Neutrophil (primary cell): ENCODE results near the gene PRR35.

Experiments used
- H3K27ac ChIP-seq: fragments of 200-600 bp; sonication (generic); 2 replicates; pipeline ENCODE4 v1.5.1; 2016; ENCODE audit warnings: mild to moderate bottlenecking, moderate library complexity
- H3K27me3 ChIP-seq: fragments of 200-600 bp; sonication (generic); 2 replicates; pipeline ENCODE4 v1.6.0; 2016; ENCODE audit warnings: mild to moderate bottlenecking
- H3K36me3 ChIP-seq: fragments of 200-600 bp; sonication (generic); 2 replicates; pipeline ENCODE4 v1.5.1; 2017
- H3K4me1 ChIP-seq, 2 experiments: fragments of 200-600 bp in 1 of 2; sonication (generic) in 1 of 2; 1 replicate in 1 of 2; 2 replicates in 1 of 2; pipeline versions ENCODE4 v1.5.1 to v1.6.1; 2013 to 2016; ENCODE audit warnings: low read depth in 1 of 2, low read length in 1 of 2, mild to moderate bottlenecking in 1 of 2, moderate library complexity in 1 of 2; ENCODE audit not compliant: control insufficient read depth in 1 of 2, insufficient read depth in 1 of 2
- H3K4me3 ChIP-seq, 2 experiments: fragments of 200-600 bp in 1 of 2; sonication (generic) in 1 of 2; 1 replicate in 1 of 2; 2 replicates in 1 of 2; pipeline ENCODE4 v1.5.1; 2013 to 2016; ENCODE audit warnings: low read depth in 1 of 2, low read length in 1 of 2, mild to moderate bottlenecking in 1 of 2, moderate library complexity in 1 of 2
- H3K9me3 ChIP-seq: fragments of 200-600 bp; sonication (generic); 2 replicates; pipeline ENCODE4 v1.5.1; 2016
- CTCF ChIP-seq: fragments of 200-600 bp; sonication (generic); IDR thresholded peaks from 2 replicates; pipeline ENCODE4 v1.5.1; 2016; ENCODE audit warnings: antibody characterized with exemption

Gene PRR35

GRCh38 chr16:554640-555365, 5.4 kb upstream of the PRR35 start:
- H3K4me1 ChIP-seq, result no peaks in the 10 kb centered on the region
- H3K27me3 ChIP-seq, result peaks cover 28% of the 10 kb centered on the region
- H3K9me3 ChIP-seq, result no peaks in the 10 kb centered on the region
- H3K36me3 ChIP-seq, result peaks cover 39% of the 10 kb centered on the region
- H3K27ac ChIP-seq, result no peak overlapping the region
- H3K4me3 ChIP-seq, result no peak overlapping the region
- TF ChIP-seq CTCF, result no peak

- H3K9me3 ChIP-seq, result no peaks in the 10 kb centered on the region
- peaks cover 38% of the 10 kb centered on the region for H3K27me3 ChIP-seq
- peaks cover 32% of the 10 kb centered on the region for H3K36me3 ChIP-seq
- no peaks in the 10 kb centered on the region for H3K4me1 ChIP-seq
- TF ChIP-seq CTCF, result no peak
- H3K4me3 ChIP-seq, result no peak overlapping the region
- no peak overlapping the region for H3K27ac ChIP-seq
Observed at GRCh38 chr16:555528-556473, 4.4 kb upstream of the PRR35 start.

- peaks cover 46% of the 10 kb centered on the region for H3K27me3 ChIP-seq
- H3K36me3 ChIP-seq, result peaks cover 28% of the 10 kb centered on the region
- H3K4me1 ChIP-seq, result no peaks in the 10 kb centered on the region
- H3K4me3 ChIP-seq, result no peak overlapping the region
- H3K27ac ChIP-seq, result no peak overlapping the region
- H3K9me3 ChIP-seq, result no peaks in the 10 kb centered on the region
- TF ChIP-seq CTCF, result no peak
Observed at GRCh38 chr16:556474-557173, 3.6 kb upstream of the PRR35 start.

GRCh38 chr16:557463-558297, 2.5 kb upstream of the PRR35 start:
- H3K4me1 ChIP-seq, result no peaks in the 10 kb centered on the region
- no peak for TF ChIP-seq CTCF
- H3K27ac ChIP-seq, result no peak overlapping the region
- no peaks in the 10 kb centered on the region for H3K9me3 ChIP-seq
- H3K36me3 ChIP-seq, result peaks cover 17% of the 10 kb centered on the region
- peaks cover 57% of the 10 kb centered on the region for H3K27me3 ChIP-seq
- H3K4me3 ChIP-seq, result no peak overlapping the region
